Frontal cortex (tissue), 4 donors: ENCODE results near the gene DNAJB7. TPM values are rescaled to one million over a fixed set of nuclear protein-coding genes. Genes with fewer than 3 reads are reported as not detected.
"Not testable (repeated sequence)": the region's sequence is repeated elsewhere in the genome, so short reads cannot be mapped to it uniquely, and the experiment has no call there.

Experiments used
- DNase-seq, 2 donors: peaks; one replicate each; pipeline ENCODE4 v3.0.0; 2012; ENCODE audit warnings: low spot score in 2 of 2
- FAIRE-seq: peaks from 2 replicates; lab custom pipeline; 2012; peaks lifted over from hg19 to GRCh38; lab: Jason Lieb, UNC
- small RNA-seq: library from RNA; depleted of rRNA; stranded (forward); fragments of <200 nt; gene quantifications from one replicate; pipeline ENCODE3, GENCODE V24; 2014
- total RNA-seq: library from RNA; depleted of rRNA; stranded (reverse); fragments of >200 nt; gene quantifications from one replicate; pipeline ENCODE4 v1.2.3, GENCODE V29; 2014
- donor health status: control.
- donor health status: control.
- donor health status: control.

The DNAJB7 gene
- total RNA-seq, 1 donor from 2014 or later, result not detected

- no peak for DNase-seq
- FAIRE-seq, result no peak
Observed at GRCh38 chr22:40853333-40853732, 8.6 kb downstream of the DNAJB7 start.

DNA sequence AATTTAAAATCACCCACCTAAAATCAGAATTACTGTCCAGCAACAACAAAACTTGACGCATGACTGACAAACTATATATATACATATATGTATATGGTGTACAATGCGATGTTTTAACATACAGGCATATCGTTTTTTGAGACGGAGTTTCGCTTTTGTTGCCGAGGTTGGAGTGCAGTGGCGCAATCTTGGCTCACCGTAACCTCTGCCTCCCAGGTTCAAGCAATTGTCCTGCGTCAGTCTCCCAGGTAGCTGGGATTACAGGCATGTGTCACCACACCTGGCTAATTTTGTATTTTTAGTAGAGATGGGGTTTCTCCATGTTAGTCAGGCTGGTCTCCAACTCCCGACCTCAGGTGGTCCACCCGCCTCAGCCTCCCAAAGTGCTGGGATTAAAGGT is 16.1 kb downstream of the DNAJB7 start:
- not testable (repeated sequence) for FAIRE-seq

DNA sequence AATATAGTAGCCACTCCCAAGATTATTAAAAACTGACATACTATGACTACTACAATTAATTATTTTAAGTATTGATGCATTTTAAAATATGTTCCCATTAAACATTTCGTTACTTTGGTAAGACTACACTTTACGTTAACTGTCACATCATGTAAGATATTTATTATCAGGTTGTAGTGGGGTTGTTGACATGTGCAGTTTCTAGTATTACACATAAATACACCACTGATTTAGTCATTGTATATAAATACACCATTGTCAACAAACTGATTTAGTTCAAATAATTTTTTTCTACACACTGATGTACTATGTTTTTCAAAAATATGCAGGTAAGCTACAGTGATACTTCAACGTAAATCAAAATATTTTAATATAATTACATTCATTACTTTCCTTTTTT is 17.0 kb downstream of the DNAJB7 start:
- DNase-seq, result no peak
- FAIRE-seq, result no peak

More for the DNA sequence above, 16.1 kb downstream of the DNAJB7 start:
- not testable (repeated sequence) for DNase-seq

GRCh38 chr22:40838486-40838885 is 23.4 kb downstream of the DNAJB7 start:
- no peak for DNase-seq
- no peak for FAIRE-seq

GRCh38 chr22:40834619-40835018 is 27.3 kb downstream of the DNAJB7 start:
- FAIRE-seq, result no peak
- no peak for DNase-seq

- no peak for DNase-seq
- FAIRE-seq, result no peak
Observed at GRCh38 chr22:40829131-40829530, 32.8 kb downstream of the DNAJB7 start.

GRCh38 chr22:40826984-40827741 is 34.8 kb downstream of the DNAJB7 start:
- FAIRE-seq (no peak), DNase-seq (no peak)

DNA sequence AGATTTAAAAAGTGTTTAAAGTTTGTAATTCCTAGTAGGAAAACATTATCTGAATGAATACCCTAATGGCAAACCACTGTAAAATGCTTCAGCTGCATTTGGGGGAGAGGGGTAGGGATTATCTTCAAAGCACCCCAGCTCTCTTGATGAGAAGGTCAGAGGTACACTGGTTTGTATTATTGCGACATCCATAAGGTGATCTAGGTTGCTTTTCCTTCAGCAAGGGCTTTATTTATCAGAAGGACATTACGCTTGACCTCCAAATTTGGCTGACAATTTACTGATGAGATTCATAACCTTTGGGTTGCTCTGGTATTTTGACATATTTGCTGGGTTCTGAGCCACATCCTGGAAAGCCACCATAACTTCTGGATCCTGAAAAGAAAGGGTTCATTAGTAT is 35.6 kb downstream of the DNAJB7 start:
- not testable (repeated sequence) for FAIRE-seq, DNase-seq

- DNase-seq (no peak), FAIRE-seq (no peak)
Observed at GRCh38 chr22:40823426-40823825, 38.5 kb downstream of the DNAJB7 start.

DNA sequence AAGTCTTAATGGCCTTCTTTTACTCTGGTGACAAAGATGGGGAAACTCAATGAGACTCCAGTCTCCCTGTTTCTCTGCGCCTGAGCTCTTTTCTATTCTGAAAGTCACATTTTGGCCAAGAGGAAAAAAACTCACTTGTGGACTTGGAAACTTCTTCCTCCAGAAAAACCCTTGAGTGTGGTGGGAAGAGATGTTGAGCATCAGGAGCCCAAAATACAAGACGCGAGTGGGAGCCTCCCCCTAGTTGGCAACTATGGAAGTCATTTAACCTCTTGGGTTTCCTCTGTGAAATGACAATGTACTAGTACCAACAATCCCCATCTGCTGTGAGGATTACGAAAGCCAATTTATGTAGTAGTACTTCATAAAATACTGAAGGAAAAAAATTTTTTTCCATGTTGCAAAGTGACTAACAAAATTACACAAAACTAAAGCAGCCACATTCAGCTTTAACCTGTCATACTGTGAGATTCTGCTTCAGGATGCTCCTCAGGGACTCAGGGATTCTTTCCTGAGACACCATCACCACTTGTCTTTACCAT is 42.2 kb downstream of the DNAJB7 start:
- peak in 1 of 2 donors; percentile 10 for DNase-seq
- FAIRE-seq, result no peak

DNA sequence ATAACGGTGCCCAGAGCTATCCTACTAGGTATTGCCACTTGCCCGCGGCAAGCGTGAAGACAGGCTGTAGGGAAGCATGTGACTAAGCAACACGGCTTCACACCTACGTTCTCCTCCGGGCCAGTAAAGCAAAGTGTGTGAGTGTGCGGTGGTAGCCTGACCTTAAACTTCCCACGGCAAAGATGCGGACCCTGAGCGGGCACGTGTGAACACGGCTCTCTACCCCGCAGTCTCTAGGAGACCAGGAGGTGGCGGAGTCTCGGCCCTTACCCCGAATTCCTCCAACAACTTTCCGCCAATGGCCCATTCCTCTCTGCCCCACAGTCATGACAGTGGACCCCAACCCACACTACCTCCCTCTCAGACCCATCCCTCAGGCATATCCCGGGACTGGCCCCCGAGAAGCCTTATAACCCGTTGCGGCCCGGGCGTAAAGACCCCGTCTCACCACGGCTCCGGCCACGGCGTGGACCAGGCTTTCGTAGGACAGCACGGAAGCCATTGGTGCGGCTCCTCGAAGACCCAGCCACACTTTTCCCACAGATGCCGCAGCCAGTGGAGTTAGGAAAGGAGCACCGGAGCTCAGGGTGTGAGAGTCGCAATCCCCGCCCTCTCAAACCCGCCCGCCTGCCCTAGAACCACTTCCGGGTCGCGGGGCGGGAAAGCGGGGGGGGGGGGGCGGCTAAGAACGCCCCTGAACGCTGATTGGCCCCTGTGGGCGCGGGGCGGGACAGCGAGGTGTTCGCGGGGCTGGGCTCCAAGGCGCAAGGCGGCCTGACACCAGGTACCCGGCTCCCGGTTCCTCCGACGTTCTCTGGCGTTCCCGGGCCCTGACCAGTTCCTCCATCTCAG is 42.9 kb downstream of the DNAJB7 start, which contains the start of gene SLC25A17:
Gene SLC25A17, minus strand, starts transcription at position 600 of the 852 bp plus-strand sequence. Its CDS starts 98 bp downstream, at position 502.
- DNase-seq, result peak; percentile 87 to 95
- no peak for FAIRE-seq

DNA sequence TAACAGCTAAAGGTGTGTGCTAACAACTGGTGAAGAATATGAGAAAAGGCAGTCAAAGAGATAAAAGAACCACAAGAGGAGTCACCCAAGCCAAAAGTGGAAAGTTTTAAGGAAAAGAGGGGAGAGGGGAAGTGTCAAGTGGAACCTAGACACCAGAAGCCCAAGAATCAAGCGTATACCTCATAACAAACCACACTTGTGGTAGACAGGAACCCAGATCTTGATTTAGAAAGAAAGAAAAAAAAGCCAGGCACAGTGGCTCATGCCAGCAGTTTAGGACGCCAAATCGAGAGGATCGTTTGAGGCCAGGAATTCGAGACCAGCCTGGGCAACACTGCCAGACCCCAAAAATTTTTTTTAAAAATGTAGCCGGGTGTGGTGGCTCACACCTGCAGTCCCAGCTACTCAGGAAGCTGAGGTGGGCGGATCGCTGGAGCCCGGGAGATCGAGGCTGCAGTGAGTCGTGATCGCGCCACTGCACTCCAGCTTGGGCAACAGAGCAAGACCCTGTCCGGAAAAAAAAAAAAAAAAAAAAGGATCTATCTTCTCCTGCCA is 43.6 kb downstream of the DNAJB7 start:
- no peak for FAIRE-seq
- no peak for DNase-seq

DNA sequence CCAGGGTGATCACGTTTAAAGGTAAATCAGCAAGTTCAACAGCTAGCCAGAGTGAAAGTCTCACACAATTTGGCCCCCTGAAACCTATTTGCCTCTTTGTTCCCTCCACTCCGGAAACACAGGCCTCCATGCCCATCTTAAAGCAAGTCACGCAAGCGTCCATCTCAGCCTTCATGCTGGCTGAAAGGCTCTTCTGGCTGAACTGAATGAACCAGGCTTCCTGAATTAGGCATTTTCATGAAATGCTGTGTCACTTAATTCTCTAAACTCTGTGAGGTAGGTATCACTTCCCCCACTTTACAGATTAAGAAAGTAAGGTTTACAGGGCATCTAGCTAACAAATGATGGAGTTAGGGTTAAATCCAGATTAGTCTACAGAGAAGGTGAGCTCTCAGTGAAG is 44.2 kb downstream of the DNAJB7 start:
- DNase-seq, result no peak
- no peak for FAIRE-seq

DNA sequence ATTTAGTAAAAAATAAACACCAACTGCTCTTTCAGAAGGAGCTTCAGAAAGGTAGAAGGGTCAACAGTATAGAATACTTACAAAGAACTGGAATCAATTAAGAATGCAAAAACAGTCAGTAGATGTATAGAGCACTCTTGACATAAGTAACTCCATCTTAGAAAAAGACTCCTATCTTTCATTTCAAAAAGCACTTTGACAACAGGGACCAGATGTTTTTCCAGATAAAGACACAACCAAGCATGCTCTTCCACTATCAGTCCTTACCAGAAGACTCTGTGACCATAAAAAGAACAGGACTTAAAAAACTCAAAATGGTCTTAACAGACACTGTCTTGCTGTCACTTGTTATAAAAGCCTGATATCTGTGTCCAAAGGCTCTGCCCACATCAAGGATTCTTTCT is 48.0 kb downstream of the DNAJB7 start:
- FAIRE-seq (no peak), DNase-seq (no peak)

Small RNAs within 50 kb of the gene (small RNA-seq; reads per million reads assigned to genes)
- not detected for gene MIR4766

Other genes with a start within 250 kb of the DNAJB7 start
- gene MRTFA, start 225.4 kb downstream of the DNAJB7 start, total RNA-seq, result 24.9 TPM
- gene MCHR1, start 182.6 kb downstream of the DNAJB7 start, total RNA-seq, result 1.2 TPM
- 29.3 TPM for gene SLC25A17, start 42.8 kb downstream of the DNAJB7 start, total RNA-seq
- gene ST13, start 5.5 kb downstream of the DNAJB7 start, total RNA-seq, result 178 TPM
- gene XPNPEP3, start 5.0 kb downstream of the DNAJB7 start, total RNA-seq, result 4.9 TPM
- gene RBX1, start 89.3 kb upstream of the DNAJB7 start, total RNA-seq, result 96.2 TPM
- gene EP300, start 230.5 kb upstream of the DNAJB7 start, total RNA-seq, result 52.6 TPM